SJCRH30 (cell line): ENCODE results near the gene TCEANC. TPM values are rescaled to one million over a fixed set of nuclear protein-coding genes. Genes with fewer than 3 reads are reported as not detected.
A peak's percentile ranks its signal among the peaks of the same experiment; 100 is the strongest.
"Not testable (repeated sequence)": the region's sequence is repeated elsewhere in the genome, so short reads cannot be mapped to it uniquely, and the experiment has no call there.

Experiments
- DNase-seq, 2 experiments: peaks; one replicate each; pipeline ENCODE4 v3.0.0-alpha.2; 2015 to 2020
- H3K27ac ChIP-seq: fragments of 250-450 bp; sonication (Bioruptor Pico); 2 replicates; pipeline ENCODE4 v1.5.1; 2020; ENCODE audit warnings: mild to moderate bottlenecking, moderate library complexity
- H3K27me3 ChIP-seq: fragments of 250-450 bp; sonication (Bioruptor Pico); 2 replicates; pipeline ENCODE4 v1.5.1; 2020; ENCODE audit warnings: mild to moderate bottlenecking, moderate library complexity
- H3K36me3 ChIP-seq: fragments of 250-450 bp; sonication (Bioruptor Pico); 2 replicates; pipeline ENCODE4 v1.5.1; 2020; ENCODE audit warnings: mild to moderate bottlenecking, moderate library complexity
- H3K4me1 ChIP-seq: fragments of 250-450 bp; sonication (Bioruptor Pico); 2 replicates; pipeline ENCODE4 v1.5.1; 2020; ENCODE audit warnings: mild to moderate bottlenecking, moderate library complexity
- H3K4me3 ChIP-seq: fragments of 250-450 bp; sonication (Bioruptor Pico); 2 replicates; pipeline ENCODE4 v1.5.1; 2020; ENCODE audit warnings: mild to moderate bottlenecking, moderate library complexity
- H3K9me3 ChIP-seq: fragments of 250-450 bp; sonication (Bioruptor Pico); replicated peaks from 2 replicates; pipeline ENCODE4 v1.5.1; 2020; ENCODE audit warnings: mild to moderate bottlenecking, moderate library complexity
- total RNA-seq: library from RNA; depleted of rRNA; stranded (reverse); fragments of >200 nt; shearing (Covaris generic); gene quantifications from 2 replicates; pipeline ENCODE4 v1.2.3, GENCODE V29; 2014

Gene TCEANC
- total RNA-seq, 1 experiment from 2014 or later, result 3.0 TPM

DNA sequence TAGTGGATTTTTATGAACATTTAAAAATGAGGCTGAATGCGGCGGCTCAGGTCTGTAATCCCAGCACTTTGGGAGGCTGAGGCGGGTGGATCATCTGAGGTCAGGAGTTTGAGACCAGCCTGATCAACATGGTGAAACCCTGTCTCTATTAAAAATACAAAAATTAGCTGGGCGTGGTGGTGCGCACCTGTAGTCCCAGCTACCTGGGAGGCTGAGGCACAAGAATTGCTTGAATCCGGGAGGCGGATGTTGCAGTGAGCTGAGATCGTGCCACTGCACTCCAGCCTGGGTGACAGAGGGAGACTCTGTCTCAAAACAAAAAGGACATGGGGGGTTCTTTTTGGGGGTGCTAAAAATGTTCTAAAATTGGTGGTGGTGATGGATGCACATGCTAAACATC, 16.8 kb downstream of the TCEANC start:
- DNase-seq, H3K4me1 ChIP-seq, H3K27me3 ChIP-seq, H3K27ac ChIP-seq, H3K9me3 ChIP-seq, H3K4me3 ChIP-seq, H3K36me3 ChIP-seq: not testable (repeated sequence)

DNA sequence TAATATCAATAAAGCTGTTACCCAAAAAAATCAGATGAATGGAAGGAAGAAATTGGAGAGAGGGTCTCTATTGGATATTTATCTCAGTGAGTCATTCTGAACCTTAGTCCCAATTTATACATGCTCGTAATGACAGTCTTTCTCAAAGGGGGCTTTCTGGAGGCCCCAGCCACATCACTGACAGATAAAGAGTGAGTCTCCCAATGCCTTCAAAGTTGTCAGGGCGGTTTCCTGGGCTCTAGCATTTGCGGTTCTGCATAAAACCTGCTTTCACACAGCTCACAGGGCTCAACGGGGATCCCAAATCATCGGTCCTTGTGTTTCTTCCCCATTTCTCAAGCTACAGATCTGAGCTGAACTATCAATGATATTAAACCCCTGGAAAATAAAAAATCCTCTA, 17.3 kb downstream of the TCEANC start:
- Histone ChIP-seq H3K27ac (no peak overlapping the region), H3K36me3 (no peaks in the 10 kb centered on the region), H3K4me1 (no peaks in the 10 kb centered on the region; the same call in 1 of the 2 replicates), H3K27me3 (no peaks in the 10 kb centered on the region), H3K9me3 (no peaks in the 10 kb centered on the region), H3K4me3 (no peak overlapping the region)
- DNase-seq, result no peak

DNA sequence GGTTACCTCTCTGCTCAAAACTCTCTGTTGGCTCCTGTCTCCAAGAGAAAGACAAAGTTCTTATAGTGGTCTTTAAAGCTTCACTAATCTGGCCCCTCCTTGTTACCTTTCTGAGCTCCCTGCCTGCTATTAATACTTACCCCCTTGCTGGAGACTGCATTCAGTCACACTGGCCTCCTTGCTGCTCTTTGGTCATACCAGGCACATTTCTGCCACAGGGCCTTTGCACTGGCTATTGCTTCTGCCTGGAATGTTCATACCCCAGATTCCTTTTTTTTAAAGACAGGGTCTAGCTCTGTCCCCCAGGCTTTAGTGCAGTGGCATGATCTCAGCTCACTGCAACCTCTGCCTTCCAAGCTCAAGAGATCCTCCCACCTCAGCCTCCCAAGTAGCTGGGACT, 20.1 kb downstream of the TCEANC start:
- no peak overlapping the region for H3K4me3 ChIP-seq
- DNase-seq, result no peak
- H3K36me3 ChIP-seq, result no peaks in the 10 kb centered on the region
- H3K4me1 ChIP-seq, result no peaks in the 10 kb centered on the region
- H3K9me3 ChIP-seq, result no peaks in the 10 kb centered on the region
- H3K27me3 ChIP-seq, result no peaks in the 10 kb centered on the region
- H3K27ac ChIP-seq, result no peak overlapping the region

DNA sequence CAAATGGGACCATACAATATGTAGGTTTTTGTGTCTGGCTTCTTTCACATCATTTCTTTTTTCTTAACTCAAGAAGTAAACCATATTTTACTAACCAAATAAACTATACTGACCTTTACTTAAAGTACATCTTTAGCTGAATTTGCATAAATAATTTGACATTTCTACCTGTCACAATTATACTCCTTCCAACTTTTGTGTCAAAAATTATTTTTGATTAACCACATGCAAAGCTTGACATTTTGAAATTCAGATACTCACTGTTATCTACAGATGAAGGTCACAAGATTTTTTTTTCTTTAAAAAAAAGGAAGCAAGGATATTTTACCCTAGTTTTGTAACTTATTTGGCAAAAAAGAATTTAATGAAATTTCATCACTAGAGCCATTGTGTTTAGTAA, 23.9 kb downstream of the TCEANC start:
- no peaks in the 10 kb centered on the region for H3K27me3 ChIP-seq
- H3K36me3 ChIP-seq, result no peaks in the 10 kb centered on the region
- no peak overlapping the region for H3K27ac ChIP-seq
- H3K4me3 ChIP-seq, result no peak overlapping the region
- DNase-seq, result no peak
- H3K9me3 ChIP-seq, result no peaks in the 10 kb centered on the region; the same call in 1 of the 2 replicates
- no peaks in the 10 kb centered on the region for H3K4me1 ChIP-seq

DNA sequence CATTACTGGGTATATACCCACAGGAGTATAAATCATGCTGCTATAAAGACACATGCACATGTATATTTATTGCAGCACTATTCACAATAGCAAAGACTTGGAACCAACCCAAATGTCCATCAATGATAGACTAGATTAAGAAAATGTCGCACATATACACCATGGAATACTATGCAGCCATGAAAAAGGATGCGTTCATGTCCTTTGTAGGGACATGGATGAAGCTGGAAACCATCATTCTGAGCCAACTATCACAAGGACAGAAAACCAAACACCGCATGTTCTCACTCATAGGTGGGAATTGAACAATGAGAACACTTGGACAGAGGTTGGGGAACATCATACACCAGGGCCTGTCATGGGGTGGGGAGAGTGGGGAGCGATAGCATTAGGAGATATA, 26.8 kb downstream of the TCEANC start:
- not testable (repeated sequence) for H3K27ac ChIP-seq, H3K9me3 ChIP-seq, H3K4me3 ChIP-seq

DNA sequence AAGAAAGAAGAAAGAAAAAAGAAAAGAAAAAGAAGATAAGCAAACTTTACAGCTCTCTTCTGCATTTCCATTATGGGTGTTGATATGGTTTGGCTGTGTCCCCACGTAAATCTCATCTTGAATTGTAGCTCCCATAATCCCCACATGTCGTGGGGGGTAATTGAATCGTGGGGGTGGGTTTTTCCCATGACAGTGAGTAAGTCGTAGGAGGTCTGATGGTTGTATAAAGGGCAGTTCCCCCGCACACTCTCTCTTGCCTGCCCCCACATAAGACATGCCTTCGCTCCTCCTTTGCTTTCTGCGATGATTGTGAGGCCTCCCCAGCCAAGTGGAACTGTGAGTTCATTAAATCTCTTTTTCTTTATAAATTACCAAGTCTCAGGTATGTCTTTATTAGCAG, 28.7 kb downstream of the TCEANC start:
- no peaks in the 10 kb centered on the region for H3K4me1 ChIP-seq
- H3K9me3 ChIP-seq, result no peaks in the 10 kb centered on the region; the same call in 1 of the 2 replicates
- no peaks in the 10 kb centered on the region for H3K27me3 ChIP-seq
- no peak for DNase-seq
- no peak overlapping the region for H3K4me3 ChIP-seq
- H3K36me3 ChIP-seq, result no peaks in the 10 kb centered on the region
- H3K27ac ChIP-seq, result no peak overlapping the region

More for the DNA sequence above, 26.8 kb downstream of the TCEANC start:
- H3K36me3 ChIP-seq, H3K27me3 ChIP-seq, DNase-seq, H3K4me1 ChIP-seq: not testable (repeated sequence)

DNA sequence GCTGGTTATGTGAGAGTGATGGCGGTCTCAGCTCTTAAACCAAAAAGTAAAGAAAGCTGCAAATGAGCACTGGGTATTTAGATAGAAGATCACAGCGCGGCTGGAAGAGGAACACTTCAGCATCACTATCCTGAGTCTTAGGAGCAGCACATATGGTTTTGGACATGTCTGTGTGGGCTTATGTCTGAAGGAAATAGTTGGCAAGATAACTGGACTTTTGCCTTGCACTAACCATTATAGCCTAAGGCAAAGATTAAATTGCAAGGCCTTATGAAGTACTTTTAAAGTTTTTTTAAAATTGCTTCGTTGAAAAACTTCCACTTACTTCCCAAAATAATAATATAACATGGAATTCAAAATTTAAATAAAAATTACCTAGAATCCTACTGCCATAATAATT, 31.4 kb downstream of the TCEANC start:
- no peaks in the 10 kb centered on the region for H3K27me3 ChIP-seq
- no peaks in the 10 kb centered on the region; the same call in 1 of the 2 replicates for H3K9me3 ChIP-seq
- no peaks in the 10 kb centered on the region for H3K36me3 ChIP-seq
- H3K27ac ChIP-seq, result no peak overlapping the region
- DNase-seq, result no peak
- H3K4me3 ChIP-seq, result no peak overlapping the region
- no peaks in the 10 kb centered on the region for H3K4me1 ChIP-seq

DNA sequence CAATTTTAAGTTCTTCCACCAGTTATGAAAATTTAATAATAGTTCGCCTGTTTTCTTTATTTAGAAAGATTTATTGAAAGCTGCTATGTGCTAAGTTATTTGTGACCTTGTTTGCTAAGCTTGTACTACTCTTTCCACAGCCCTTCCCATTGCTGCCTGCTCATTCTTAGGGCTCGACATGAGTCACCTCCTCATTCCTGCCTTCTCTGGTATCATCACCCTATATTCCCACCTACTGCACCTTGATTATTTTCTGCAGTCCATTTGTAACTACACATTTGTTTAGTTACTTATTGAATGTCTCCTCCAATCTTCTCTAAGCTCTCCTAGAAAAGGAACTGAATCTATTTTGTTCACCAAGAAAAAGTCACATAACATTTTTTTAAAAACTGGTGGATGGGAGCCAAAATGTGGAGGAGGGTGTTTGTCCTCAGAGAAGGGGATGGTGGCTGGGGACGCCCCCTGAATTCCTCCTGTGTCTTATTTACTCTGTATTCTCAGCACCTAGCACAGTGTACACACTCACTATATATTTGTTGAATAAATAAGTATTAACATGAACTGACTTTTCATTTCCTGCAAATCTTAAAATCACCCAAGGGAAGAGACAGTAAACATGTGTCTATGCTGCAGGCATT, 32.3 kb downstream of the TCEANC start:
- H3K36me3 ChIP-seq, result no peaks in the 10 kb centered on the region

DNA sequence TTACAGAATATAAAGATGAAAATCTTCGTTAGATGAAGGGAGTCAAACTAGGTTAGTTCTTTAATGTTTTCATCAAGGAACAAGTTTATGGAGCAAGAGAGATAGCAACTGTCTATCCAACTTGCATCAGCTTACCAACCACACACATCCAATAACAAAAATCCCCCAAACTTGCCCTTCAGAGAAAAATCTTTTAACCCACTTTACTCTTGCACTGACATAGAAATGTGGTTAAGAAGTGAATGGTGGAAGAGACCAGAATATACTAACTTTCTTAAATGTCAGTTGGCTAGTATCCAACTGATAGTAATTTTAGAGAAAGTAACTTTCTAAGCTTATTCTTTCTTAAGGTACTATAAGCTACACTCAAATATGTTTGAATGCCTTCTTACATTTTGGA, 34.3 kb downstream of the TCEANC start:
- Histone ChIP-seq H3K36me3 (no peaks in the 10 kb centered on the region), H3K4me1 (peaks cover 4% of the 10 kb centered on the region; the same call in 1 of the 2 replicates), H3K9me3 (no peaks in the 10 kb centered on the region), H3K4me3 (no peak overlapping the region), H3K27ac (no peak overlapping the region), H3K27me3 (no peaks in the 10 kb centered on the region)
- no peak for DNase-seq

More for the DNA sequence above, 32.3 kb downstream of the TCEANC start:
- no peak for DNase-seq
- no peaks in the 10 kb centered on the region for H3K27me3 ChIP-seq
- H3K4me3 ChIP-seq, result no peak overlapping the region
- no peaks in the 10 kb centered on the region for H3K9me3 ChIP-seq
- no peak overlapping the region for H3K27ac ChIP-seq
- no peaks in the 10 kb centered on the region for H3K4me1 ChIP-seq

DNA sequence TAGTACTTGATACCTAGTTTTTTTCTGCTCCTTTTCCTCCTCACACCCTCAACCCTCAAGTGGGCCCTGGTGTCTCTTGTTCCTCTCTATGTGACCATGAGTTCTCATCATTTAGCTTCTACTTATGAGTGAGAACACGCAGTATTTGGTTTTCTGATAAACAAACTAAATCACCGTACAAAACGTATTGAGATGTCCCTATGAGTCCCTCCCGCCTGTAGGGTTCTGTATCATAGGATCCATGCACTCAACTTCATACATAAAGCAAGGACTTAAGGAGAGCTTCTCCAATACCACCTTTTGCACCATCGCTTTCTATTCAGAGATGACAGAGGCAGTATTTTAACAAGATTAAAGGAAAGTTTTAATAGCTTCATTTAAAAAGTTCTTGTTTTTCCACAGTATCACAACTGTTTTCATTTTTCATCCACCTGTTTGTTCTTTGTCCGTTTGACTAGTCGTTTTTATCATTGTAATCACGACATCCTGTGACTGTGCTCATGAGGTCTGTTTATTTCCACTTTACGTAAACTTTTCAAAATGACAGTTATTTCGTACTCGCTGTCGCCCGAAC, 35.5 kb downstream of the TCEANC start:
- H3K36me3 ChIP-seq, result no peaks in the 10 kb centered on the region
- H3K27ac ChIP-seq, result no peak overlapping the region; the same call in 1 of the 2 replicates
- no peaks in the 10 kb centered on the region for H3K27me3 ChIP-seq
- DNase-seq, result peak in 1 of 2 experiments; percentile 33
- H3K9me3 ChIP-seq, result no peaks in the 10 kb centered on the region
- H3K4me3 ChIP-seq, result peak overlapping the region; percentile 81
- H3K4me1 ChIP-seq, result peaks cover 14% of the 10 kb centered on the region

DNA sequence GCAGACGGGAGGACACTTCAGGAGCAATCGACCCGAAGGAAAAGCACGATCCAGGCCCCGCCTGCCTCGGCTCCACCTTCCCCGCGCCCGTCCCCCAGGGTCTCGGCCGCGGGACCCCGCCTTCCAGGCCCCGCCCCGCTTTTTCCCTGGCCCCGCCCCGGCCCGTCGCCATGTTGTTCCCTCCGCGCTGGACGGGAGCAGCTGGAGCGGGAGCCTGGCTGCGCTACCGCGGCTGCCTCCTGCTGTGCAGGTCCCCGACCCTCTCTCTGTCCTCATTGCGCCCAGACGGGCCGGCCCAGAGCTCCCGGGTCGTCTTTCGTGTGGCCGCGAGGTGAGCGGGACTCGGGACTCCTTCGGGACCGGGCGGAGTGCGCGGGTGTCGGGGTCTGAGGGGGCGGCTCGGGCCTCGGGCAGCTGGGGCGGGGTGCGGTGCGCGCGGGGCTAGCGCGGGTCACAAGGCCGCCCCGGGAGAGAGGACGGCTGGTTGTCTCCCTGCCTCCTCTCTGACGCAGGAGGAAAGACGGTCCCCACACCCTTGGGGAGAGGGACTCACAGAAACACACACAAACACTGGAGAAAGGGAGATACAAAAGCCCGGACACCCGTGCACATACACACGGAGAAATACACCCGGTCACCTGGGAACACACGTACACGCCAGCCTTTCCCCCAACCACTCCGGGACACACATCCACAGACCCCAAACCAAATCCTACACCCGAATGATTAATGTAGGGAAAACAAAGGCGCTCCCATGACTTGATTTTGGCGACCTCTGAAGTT, 36.2 kb downstream of the TCEANC start, which contains the start of gene RAB9A:
Gene RAB9A, plus strand, starts transcription at position 171 of the 783 bp plus-strand sequence. CDS start 19,619 bp downstream, outside the sequence.
- Histone ChIP-seq H3K27me3 (no peaks in the 10 kb centered on the region), H3K4me1 (peaks cover 21% of the 10 kb centered on the region), H3K9me3 (no peaks in the 10 kb centered on the region), H3K4me3 (peak within 1 kb of the TSS; percentile 81), H3K36me3 (no peaks in the 10 kb centered on the region), H3K27ac (peak within 1 kb of the TSS; percentile 92)
- DNase-seq, result peak; percentile 90 to 92

DNA sequence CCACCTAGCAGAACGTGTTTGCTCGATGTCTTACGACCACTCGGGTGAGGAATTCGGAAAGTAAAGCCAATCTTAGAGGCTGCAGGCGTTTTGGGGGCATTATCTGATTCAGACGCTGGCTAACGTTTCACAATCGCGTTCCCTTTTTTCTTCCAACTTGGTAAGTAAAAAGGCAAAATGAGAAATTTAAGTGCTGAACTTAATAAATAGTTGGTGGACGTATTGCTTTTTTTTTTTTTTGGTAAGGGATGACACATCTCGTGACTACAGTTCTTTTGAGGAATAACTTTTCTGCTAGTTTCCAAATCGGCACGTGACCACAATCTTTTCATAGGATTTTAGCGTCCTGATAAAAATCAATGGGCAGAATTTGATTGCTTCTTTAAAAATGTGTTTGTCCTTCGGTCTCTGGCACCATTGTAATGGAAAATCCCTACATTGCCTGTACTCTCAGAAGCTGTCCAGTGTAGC, 36.8 kb downstream of the TCEANC start:
- no peaks in the 10 kb centered on the region for H3K27me3 ChIP-seq
- H3K4me3 ChIP-seq, result peak overlapping the region; percentile 81
- H3K9me3 ChIP-seq, result no peaks in the 10 kb centered on the region
- peaks cover 28% of the 10 kb centered on the region for H3K4me1 ChIP-seq
- DNase-seq, result no peak
- peak overlapping the region; percentile 92 for H3K27ac ChIP-seq
- no peaks in the 10 kb centered on the region for H3K36me3 ChIP-seq

DNA sequence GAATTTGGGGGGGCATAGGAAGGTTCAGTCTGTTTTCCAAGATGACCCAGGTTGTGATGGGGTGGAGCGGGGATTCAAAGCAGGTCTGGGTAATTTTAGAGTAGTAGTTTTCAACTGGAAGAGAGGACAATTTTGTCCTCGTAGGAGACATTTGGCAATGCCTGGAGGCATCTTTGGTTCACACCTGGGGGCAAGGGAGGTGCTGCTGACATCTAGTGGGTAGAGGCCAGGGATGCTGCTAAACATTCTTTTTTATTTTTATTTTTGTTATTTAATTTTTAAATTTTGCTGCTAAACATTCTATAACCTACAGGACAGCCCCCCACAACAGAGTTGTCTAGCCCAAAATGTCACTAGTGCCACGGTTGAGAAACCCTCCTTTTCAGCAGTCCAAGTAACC, 37.9 kb downstream of the TCEANC start:
- no peaks in the 10 kb centered on the region for H3K27me3 ChIP-seq
- H3K9me3 ChIP-seq, result no peaks in the 10 kb centered on the region
- DNase-seq, result no peak
- H3K4me3 ChIP-seq, result peak overlapping the region; percentile 81
- H3K36me3 ChIP-seq, result no peaks in the 10 kb centered on the region
- H3K27ac ChIP-seq, result no peak overlapping the region
- peaks cover 29% of the 10 kb centered on the region for H3K4me1 ChIP-seq

DNA sequence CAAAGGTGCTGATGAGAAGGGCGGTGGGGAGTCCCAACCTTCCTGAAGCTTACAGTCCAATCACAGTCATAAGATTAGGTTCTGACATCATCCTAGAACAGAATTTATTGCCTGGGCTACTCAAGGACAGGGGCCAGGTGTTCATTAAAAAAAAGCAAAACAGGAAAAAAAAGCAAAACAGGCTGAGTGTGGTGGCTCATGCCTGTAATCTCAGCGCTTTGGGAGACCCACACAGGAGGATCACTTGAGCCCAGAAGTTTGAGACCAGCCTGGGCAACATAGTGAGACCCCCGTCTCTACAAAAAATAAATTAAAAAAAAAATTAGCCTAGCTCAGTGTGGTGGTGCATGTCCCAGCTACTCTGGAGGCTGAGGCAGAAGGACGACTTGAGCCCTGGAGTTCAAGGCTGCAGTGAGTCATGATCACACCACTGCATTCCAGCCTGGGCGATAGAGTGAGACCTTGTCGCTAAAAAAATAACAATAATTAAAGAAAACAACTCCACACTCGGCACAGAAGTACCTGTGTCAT, 39.0 kb downstream of the TCEANC start:
- no peak for DNase-seq
- Histone ChIP-seq H3K27ac (no peak overlapping the region), H3K4me3 (no peak overlapping the region), H3K4me1 (peaks cover 29% of the 10 kb centered on the region), H3K9me3 (no peaks in the 10 kb centered on the region), H3K36me3 (no peaks in the 10 kb centered on the region), H3K27me3 (no peaks in the 10 kb centered on the region)

DNA sequence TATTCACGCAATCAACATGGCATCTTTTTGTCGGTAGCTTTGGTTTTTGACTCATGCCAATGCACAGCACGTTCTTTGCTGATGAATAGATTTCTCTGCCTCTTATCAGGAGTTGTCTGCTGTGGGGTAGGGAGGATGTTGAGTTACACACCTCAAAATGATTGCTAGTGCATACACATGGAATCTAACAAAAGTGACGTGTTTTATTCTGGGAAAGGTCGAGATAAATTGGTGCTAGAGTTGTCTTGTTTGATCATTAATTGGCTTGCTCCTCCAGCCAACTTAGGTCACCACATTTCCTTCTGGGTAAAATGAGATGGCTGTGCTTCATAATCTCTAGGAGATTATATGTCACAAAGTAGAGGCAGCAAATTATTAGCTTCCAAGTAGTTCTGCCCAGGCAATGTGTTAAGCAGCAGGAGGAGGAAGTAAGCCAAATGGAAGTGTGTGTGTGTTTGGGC, 39.9 kb downstream of the TCEANC start:
- H3K4me1 ChIP-seq, result peaks cover 29% of the 10 kb centered on the region
- no peak overlapping the region for H3K27ac ChIP-seq
- no peak overlapping the region for H3K4me3 ChIP-seq
- peaks cover 2% of the 10 kb centered on the region; the same call in 1 of the 2 replicates for H3K36me3 ChIP-seq
- H3K9me3 ChIP-seq, result no peaks in the 10 kb centered on the region
- H3K27me3 ChIP-seq, result no peaks in the 10 kb centered on the region
- DNase-seq, result no peak
